Osteocyte (in vitro differentiated cells): ENCODE data around the gene ACOT12. TPM values are rescaled to one million over a fixed set of nuclear protein-coding genes. Genes with fewer than 3 reads are reported as not detected.

Experiments
- DNase-seq: peaks from one replicate; pipeline ENCODE4 v3.0.0; 2021; ENCODE audit warnings: mixed read lengths; ENCODE audit not compliant: unreplicated experiment; ENCODE audit errors: extremely low spot score
- H3K27ac Mint-ChIP-seq: one replicate; pipeline ENCODE4 v1.8.0; 2021; ENCODE audit warnings: mild to moderate bottlenecking, mixed read lengths; ENCODE audit not compliant: unreplicated experiment
- H3K27me3 Mint-ChIP-seq: one replicate; pipeline ENCODE4 v1.8.0; 2021; ENCODE audit warnings: mixed read lengths; ENCODE audit not compliant: unreplicated experiment
- H3K36me3 Mint-ChIP-seq: one replicate; pipeline ENCODE4 v1.8.0; 2021; ENCODE audit warnings: mixed read lengths; ENCODE audit not compliant: unreplicated experiment
- H3K4me1 Mint-ChIP-seq: one replicate; pipeline ENCODE4 v1.8.0; 2021; ENCODE audit warnings: mixed read lengths; ENCODE audit not compliant: unreplicated experiment
- H3K4me3 Mint-ChIP-seq: one replicate; pipeline ENCODE4 v1.8.0; 2021; ENCODE audit warnings: mild to moderate bottlenecking, moderate library complexity, mixed read lengths; ENCODE audit not compliant: unreplicated experiment
- H3K9me3 Mint-ChIP-seq: one replicate; pipeline ENCODE4 v1.8.0; 2021; ENCODE audit warnings: mixed read lengths; ENCODE audit not compliant: unreplicated experiment
- CTCF ChIP-seq: fragments of 200-600 bp; sonication (generic); IDR thresholded peaks from 2 replicates; pipeline ENCODE4 v1.5.0; 2021; ENCODE audit warnings: antibody characterized with exemption, mild to moderate bottlenecking, moderate library complexity
- total RNA-seq: library from RNA; stranded (reverse); gene quantifications from 2 replicates; pipeline ENCODE4 v1.2.1, GENCODE V29; 2021

The ACOT12 gene
- total RNA-seq, 1 donor from 2014 or later = not detected

DNA sequence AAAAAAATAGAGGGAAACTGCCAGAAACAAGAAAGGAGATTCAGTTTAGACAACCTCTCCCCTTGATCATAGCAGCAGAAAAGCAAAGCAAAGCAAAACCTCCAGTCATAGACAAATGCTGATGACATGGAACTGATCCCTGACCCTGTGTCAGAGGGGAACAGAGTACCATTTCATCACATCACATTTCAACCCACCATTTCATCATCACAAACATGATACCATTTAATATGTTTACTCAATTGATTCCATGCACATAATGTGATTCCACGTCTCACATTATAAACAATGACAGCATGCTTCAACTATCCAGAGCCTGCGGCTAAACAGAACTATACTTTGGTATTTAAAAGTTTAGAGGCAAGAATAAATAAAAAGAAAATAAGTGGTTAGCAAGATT is 28.7 kb upstream of the ACOT12 start:
- Mint-ChIP-seq H3K4me1 (peaks cover 62% of the 10 kb centered on the region), H3K9me3 (no peaks in the 10 kb centered on the region), H3K36me3 (peaks cover 12% of the 10 kb centered on the region), H3K27ac (peak overlapping the region; percentile 87), H3K27me3 (no peaks in the 10 kb centered on the region), H3K4me3 (no peak overlapping the region)
- no peak for DNase-seq
- TF ChIP-seq CTCF = no peak

DNA sequence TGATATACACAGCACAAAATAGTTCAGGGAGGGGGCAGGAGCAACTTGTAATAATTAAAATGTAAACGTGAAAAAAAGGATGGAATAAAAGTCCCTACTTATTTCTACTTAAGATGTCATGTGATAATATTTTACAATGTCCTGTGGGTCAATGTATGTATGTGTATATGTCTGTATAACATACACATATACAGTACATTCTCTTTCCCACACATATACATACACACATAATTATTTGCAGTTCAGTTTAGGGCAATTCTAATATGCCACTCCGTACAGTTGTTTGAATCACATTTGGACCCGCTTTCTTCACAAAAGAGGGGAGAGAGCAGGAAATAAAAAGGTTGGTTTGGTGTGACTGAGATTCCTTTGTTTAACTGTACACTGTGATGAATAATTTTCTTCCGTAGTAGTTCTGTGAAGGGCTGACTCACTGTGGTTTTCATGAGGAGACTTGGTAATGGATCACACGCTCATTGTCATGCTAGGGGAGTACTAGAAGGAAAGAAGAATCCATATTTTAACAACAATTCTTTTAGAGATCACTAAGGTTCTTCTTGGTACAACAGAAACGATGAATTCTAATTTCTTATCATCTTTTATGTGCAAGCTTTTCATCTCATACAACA is 26.2 kb upstream of the ACOT12 start:
- no peak for TF ChIP-seq CTCF
- no peaks in the 10 kb centered on the region for H3K9me3 Mint-ChIP-seq
- H3K36me3 Mint-ChIP-seq = peaks cover 16% of the 10 kb centered on the region
- DNase-seq = no peak
- H3K4me1 Mint-ChIP-seq = peaks cover 42% of the 10 kb centered on the region
- H3K27me3 Mint-ChIP-seq = no peaks in the 10 kb centered on the region
- H3K4me3 Mint-ChIP-seq = no peak overlapping the region
- peak overlapping the region; percentile 95 for H3K27ac Mint-ChIP-seq

GRCh38 chr5:81418606-81419005 is 24.7 kb upstream of the ACOT12 start:
- H3K4me3 Mint-ChIP-seq = no peak overlapping the region
- no peak for DNase-seq

DNA sequence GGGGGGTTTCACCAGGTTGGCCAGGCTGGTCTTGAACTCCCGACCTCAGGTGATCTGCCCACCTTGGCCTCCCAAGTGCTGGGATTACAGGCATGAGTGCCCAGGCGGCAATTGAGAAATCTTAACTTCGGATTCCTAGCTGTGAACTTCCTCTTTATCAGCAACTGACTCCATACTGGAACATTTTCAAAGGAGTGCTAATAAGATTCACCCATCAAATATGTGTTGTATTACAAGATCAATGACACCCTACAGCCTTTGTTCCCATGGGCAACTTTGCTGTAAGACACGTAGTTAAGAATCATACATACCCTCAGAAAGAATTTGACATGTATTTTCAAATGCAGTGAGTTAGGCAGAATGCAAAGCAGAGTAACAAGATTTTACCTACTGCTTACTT is 23.1 kb upstream of the ACOT12 start:
- peaks cover 24% of the 10 kb centered on the region for H3K4me1 Mint-ChIP-seq
- no peak overlapping the region for H3K27ac Mint-ChIP-seq
- DNase-seq = no peak
- no peak overlapping the region for H3K4me3 Mint-ChIP-seq
- H3K27me3 Mint-ChIP-seq = no peaks in the 10 kb centered on the region
- H3K9me3 Mint-ChIP-seq = no peaks in the 10 kb centered on the region
- no peak for TF ChIP-seq CTCF
- H3K36me3 Mint-ChIP-seq = peaks cover 16% of the 10 kb centered on the region

More at GRCh38 chr5:81418606-81419005, 24.7 kb upstream of the ACOT12 start:
- TF ChIP-seq CTCF = no peak
- Mint-ChIP-seq H3K4me1 (peaks cover 39% of the 10 kb centered on the region), H3K27me3 (no peaks in the 10 kb centered on the region), H3K9me3 (no peaks in the 10 kb centered on the region), H3K36me3 (peaks cover 16% of the 10 kb centered on the region), H3K27ac (no peak overlapping the region)

DNA sequence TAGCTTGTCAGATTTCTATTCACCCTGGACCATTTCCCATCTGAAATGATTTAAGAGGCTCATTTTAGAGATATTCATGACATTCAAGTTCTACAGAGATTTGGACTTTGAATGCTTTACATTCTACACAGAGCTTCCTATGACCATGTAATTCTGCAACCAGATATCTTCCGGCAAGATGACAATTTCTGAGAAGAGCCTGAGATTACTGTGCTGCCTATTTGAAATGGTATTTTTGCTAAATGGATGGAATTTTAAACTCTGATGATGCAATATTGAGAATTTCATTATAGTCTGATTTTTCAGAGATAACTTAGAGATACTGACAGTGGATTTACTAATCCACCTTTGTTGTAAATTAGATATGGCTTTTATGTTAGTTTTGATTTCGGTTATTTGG is 16.0 kb upstream of the ACOT12 start:
- DNase-seq = no peak
- TF ChIP-seq CTCF = no peak
- no peaks in the 10 kb centered on the region for H3K27me3 Mint-ChIP-seq
- H3K9me3 Mint-ChIP-seq = no peaks in the 10 kb centered on the region
- H3K27ac Mint-ChIP-seq = no peak overlapping the region
- H3K4me3 Mint-ChIP-seq = no peak overlapping the region
- no peaks in the 10 kb centered on the region for H3K36me3 Mint-ChIP-seq
- H3K4me1 Mint-ChIP-seq = peaks cover 17% of the 10 kb centered on the region
